Osteocyte (in vitro differentiated cells): Measurements from ENCODE around the gene TAOK2. TPM values are rescaled to one million over a fixed set of nuclear protein-coding genes. Genes with fewer than 3 reads are reported as not detected.

Source experiments
- DNase-seq: peaks from one replicate; pipeline ENCODE4 v3.0.0; 2021; ENCODE audit warnings: mixed read lengths; ENCODE audit not compliant: unreplicated experiment; ENCODE audit errors: extremely low spot score
- H3K27ac Mint-ChIP-seq: one replicate; pipeline ENCODE4 v1.8.0; 2021; ENCODE audit warnings: mild to moderate bottlenecking, mixed read lengths; ENCODE audit not compliant: unreplicated experiment
- H3K27me3 Mint-ChIP-seq: one replicate; pipeline ENCODE4 v1.8.0; 2021; ENCODE audit warnings: mixed read lengths; ENCODE audit not compliant: unreplicated experiment
- H3K36me3 Mint-ChIP-seq: one replicate; pipeline ENCODE4 v1.8.0; 2021; ENCODE audit warnings: mixed read lengths; ENCODE audit not compliant: unreplicated experiment
- H3K4me1 Mint-ChIP-seq: one replicate; pipeline ENCODE4 v1.8.0; 2021; ENCODE audit warnings: mixed read lengths; ENCODE audit not compliant: unreplicated experiment
- H3K4me3 Mint-ChIP-seq: one replicate; pipeline ENCODE4 v1.8.0; 2021; ENCODE audit warnings: mild to moderate bottlenecking, moderate library complexity, mixed read lengths; ENCODE audit not compliant: unreplicated experiment
- H3K9me3 Mint-ChIP-seq: one replicate; pipeline ENCODE4 v1.8.0; 2021; ENCODE audit warnings: mixed read lengths; ENCODE audit not compliant: unreplicated experiment
- total RNA-seq: library from RNA; stranded (reverse); gene quantifications from 2 replicates; pipeline ENCODE4 v1.2.1, GENCODE V29; 2021
- TF ChIP-seq, protein P1 (sequence below): fragments of 200-600 bp; sonication (generic); IDR thresholded peaks from 2 replicates; pipeline ENCODE4 v1.5.0; 2021; ENCODE audit warnings: antibody characterized with exemption, mild to moderate bottlenecking, moderate library complexity

The TAOK2 gene
- total RNA-seq, 1 donor from 2014 or later = 48.8 TPM

DNA sequence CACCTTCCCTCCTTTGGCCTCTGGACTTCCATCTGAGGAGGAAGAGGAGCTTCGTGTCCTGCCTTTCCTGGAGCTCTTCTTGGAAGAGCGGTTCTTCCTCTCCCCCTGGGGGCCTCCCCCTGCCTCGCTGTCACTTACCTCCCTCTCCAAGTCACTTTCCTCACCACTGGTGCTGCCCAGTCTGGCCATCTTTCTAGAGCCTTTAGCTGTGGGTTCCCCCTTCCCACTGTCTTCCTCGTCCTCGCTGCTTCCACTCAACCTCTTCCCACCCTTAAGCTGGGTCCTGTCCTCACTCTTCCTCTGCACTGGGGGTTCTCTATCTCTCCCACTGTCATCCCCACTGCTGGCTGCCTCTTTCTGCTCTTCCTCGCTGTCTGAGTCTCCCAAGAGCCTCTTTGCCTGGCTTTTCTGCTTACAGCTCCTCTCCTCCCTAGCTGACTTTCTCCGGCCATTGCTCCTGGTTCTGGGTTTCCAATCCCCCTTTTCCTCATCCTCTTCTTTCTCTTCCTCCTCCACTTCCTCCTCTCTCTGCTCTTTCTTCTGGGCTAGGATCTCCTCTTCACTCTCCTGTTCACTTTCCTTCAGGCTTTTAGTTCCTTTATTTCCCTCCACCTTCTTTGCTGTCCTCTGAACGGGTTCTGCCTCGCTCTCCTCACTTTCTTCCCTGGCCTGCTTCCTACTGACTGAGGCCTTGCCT lies 20.4 kb downstream of the TAOK2 start:
- DNase-seq = no peak
- H3K27ac Mint-ChIP-seq = peak overlapping the region; percentile 95
- TF ChIP-seq, protein P1, sequence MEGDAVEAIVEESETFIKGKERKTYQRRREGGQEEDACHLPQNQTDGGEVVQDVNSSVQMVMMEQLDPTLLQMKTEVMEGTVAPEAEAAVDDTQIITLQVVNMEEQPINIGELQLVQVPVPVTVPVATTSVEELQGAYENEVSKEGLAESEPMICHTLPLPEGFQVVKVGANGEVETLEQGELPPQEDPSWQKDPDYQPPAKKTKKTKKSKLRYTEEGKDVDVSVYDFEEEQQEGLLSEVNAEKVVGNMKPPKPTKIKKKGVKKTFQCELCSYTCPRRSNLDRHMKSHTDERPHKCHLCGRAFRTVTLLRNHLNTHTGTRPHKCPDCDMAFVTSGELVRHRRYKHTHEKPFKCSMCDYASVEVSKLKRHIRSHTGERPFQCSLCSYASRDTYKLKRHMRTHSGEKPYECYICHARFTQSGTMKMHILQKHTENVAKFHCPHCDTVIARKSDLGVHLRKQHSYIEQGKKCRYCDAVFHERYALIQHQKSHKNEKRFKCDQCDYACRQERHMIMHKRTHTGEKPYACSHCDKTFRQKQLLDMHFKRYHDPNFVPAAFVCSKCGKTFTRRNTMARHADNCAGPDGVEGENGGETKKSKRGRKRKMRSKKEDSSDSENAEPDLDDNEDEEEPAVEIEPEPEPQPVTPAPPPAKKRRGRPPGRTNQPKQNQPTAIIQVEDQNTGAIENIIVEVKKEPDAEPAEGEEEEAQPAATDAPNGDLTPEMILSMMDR = no peak
- H3K4me1 Mint-ChIP-seq = peaks cover 23% of the 10 kb centered on the region
- peak overlapping the region; percentile 99 for H3K4me3 Mint-ChIP-seq
- no peaks in the 10 kb centered on the region for H3K27me3 Mint-ChIP-seq
- no peaks in the 10 kb centered on the region for H3K9me3 Mint-ChIP-seq
- peaks cover 9% of the 10 kb centered on the region for H3K36me3 Mint-ChIP-seq

DNA sequence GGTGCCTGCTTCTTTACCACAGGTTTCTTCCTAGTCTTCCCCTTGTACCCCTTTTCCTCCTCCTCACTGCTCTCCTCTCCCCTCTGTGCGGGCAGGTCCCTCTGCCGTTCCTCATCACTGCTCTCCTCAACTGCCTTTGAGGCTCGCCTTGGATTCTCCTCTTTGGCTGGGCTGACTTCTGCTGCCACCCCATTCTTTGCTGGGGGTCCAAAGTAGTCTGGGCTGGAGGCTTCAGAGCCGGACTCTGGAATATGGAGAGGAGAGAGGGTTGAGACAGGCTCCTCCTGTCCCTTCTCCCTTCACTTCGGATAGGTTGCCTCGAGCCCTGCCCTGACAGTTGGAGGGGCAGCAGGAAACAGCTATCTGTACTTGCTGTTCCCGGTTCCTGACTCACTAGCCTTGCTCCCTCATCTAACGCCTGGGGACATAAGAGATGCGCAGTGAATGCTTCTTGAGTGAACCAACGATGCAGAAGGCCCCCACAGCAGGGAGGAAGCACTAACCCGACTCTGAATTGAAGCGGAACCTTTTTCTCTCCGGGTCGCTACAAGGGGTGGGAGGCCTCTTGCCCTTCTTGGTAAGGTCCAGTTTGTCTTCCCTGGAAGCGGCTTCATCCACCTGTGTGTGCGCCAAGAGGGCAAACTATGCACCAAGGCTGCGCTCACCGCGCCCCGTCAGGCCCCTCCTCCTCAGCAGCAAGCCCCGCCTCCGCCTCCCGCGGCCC lies 21.1 kb downstream of the TAOK2 start:
- TF ChIP-seq, protein P1 = no peak
- DNase-seq = no peak
- peaks cover 23% of the 10 kb centered on the region for H3K4me1 Mint-ChIP-seq

GRCh38 chr16:29995324-29995910 lies 21.7 kb downstream of the TAOK2 start, which contains the start of gene HIRIP3:
Gene HIRIP3 (minus strand): TSS chr16:29995617. CDS start chr16:29995605, 12 bp downstream.
- H3K9me3 Mint-ChIP-seq = no peaks in the 10 kb centered on the region
- H3K36me3 Mint-ChIP-seq = peaks cover 3% of the 10 kb centered on the region
- no peaks in the 10 kb centered on the region for H3K27me3 Mint-ChIP-seq
- H3K4me1 Mint-ChIP-seq = peaks cover 23% of the 10 kb centered on the region
- DNase-seq = peak; percentile 95
- TF ChIP-seq, protein P1 = no peak
- peak within 1 kb of the TSS; percentile 99 for H3K4me3 Mint-ChIP-seq
- peak within 1 kb of the TSS; percentile 95 for H3K27ac Mint-ChIP-seq

More for the DNA sequence above, 21.1 kb downstream of the TAOK2 start:
- peaks cover 7% of the 10 kb centered on the region for H3K36me3 Mint-ChIP-seq
- peak overlapping the region; percentile 99 for H3K4me3 Mint-ChIP-seq
- peak overlapping the region; percentile 95 for H3K27ac Mint-ChIP-seq
- H3K9me3 Mint-ChIP-seq = no peaks in the 10 kb centered on the region
- H3K27me3 Mint-ChIP-seq = no peaks in the 10 kb centered on the region

- peak; percentile 99 for DNase-seq
- H3K4me3 Mint-ChIP-seq = peak within 1 kb of the TSS; percentile 99
- peaks cover 23% of the 10 kb centered on the region for H3K4me1 Mint-ChIP-seq
- no peaks in the 10 kb centered on the region for H3K9me3 Mint-ChIP-seq
- TF ChIP-seq, protein P1 = no peak
- peak within 1 kb of the TSS; percentile 95 for H3K27ac Mint-ChIP-seq
- H3K27me3 Mint-ChIP-seq = no peaks in the 10 kb centered on the region
- no peaks in the 10 kb centered on the region for H3K36me3 Mint-ChIP-seq
Observed at GRCh38 chr16:29995911-29996765, 22.5 kb downstream of the TAOK2 start, which contains the start of gene INO80E. Gene INO80E (plus strand): TSS chr16:29996241. CDS start chr16:29996311, 70 bp downstream.
